ENCODE results near the gene UMODL1.

UMODL1 gene

DNA sequence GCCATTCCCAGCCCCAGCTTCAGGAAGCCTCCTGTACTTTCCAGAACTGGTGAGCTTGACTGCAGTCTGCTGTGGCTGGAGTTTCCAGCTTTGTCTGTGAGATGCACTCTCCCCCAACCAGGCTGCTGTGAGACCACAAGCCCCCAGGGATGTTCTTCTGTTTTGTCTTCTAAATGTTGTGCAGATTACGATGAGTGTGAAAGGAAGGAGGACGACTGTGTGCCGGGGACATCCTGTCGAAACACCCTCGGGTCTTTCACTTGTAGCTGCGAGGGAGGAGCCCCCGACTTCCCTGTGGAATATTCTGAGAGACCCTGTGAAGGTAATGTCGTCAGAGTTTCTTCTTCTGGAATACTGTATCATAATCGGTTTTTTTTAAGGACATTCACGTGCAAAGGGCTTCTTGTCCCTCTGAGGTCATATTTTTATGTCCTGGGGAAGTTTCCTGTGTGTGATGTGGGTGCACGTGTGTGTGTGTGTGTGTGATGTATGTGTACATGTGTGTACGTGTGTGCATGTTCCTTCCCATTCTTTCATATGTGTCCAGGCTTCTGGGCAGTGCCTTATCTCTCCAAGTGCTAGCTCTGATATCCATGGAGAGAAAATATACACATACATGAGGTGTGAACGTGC is 49.9 kb downstream of the UMODL1 start:
- no peak for TF ChIP-seq POLR2A (IDR thresholded peaks at IDR 0.05; ENCODE audit: extremely low read depth, insufficient read length)
- TF ChIP-seq, protein P1, sequence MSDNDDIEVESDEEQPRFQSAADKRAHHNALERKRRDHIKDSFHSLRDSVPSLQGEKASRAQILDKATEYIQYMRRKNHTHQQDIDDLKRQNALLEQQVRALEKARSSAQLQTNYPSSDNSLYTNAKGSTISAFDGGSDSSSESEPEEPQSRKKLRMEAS (IDR thresholded peaks at IDR 0.05; ENCODE audit: low read depth, low read length), result no peak
- no peak for TF ChIP-seq MYC (IDR thresholded peaks at IDR 0.05; ENCODE audit: low read depth, low read length)
- TF ChIP-seq, protein P2, sequence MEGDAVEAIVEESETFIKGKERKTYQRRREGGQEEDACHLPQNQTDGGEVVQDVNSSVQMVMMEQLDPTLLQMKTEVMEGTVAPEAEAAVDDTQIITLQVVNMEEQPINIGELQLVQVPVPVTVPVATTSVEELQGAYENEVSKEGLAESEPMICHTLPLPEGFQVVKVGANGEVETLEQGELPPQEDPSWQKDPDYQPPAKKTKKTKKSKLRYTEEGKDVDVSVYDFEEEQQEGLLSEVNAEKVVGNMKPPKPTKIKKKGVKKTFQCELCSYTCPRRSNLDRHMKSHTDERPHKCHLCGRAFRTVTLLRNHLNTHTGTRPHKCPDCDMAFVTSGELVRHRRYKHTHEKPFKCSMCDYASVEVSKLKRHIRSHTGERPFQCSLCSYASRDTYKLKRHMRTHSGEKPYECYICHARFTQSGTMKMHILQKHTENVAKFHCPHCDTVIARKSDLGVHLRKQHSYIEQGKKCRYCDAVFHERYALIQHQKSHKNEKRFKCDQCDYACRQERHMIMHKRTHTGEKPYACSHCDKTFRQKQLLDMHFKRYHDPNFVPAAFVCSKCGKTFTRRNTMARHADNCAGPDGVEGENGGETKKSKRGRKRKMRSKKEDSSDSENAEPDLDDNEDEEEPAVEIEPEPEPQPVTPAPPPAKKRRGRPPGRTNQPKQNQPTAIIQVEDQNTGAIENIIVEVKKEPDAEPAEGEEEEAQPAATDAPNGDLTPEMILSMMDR (IDR thresholded peaks at IDR 0.05; ENCODE audit: low read depth, low read length), result no peak
- DNase-seq (ENCODE audit: low read depth), result peak; percentile 82
- H3K4me3 ChIP-seq (ENCODE audit: low read depth, low read length), result no peak overlapping the region

DNA sequence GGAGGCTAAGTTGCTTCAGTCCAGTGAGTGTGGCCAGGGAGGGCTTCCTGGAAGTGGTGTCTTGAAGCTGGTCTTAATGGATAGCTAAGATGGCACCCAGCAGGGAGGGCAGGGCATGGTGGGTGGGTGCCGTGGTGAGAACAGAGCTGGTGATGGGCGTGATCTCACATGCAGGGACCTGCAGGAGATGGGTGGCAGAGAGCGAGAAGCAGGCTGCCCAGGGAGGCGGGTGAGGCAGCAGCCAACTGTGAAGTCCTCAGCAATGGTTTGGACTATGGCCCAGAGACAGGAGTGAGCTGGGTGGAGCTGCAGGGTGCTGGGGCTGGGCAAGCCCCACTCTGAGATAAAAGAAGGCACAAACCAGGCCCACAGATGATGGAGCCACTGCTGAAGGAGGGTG is 50.7 kb downstream of the UMODL1 start:
- no peak for DNase-seq (ENCODE audit: low read depth)
- no peak overlapping the region for H3K4me3 ChIP-seq (ENCODE audit: low read depth, low read length)
- no peak for TF ChIP-seq MYC (IDR thresholded peaks at IDR 0.05; ENCODE audit: low read depth, low read length)
- TF ChIP-seq, protein P2 (IDR thresholded peaks at IDR 0.05; ENCODE audit: low read depth, low read length), result no peak
- TF ChIP-seq POLR2A (IDR thresholded peaks at IDR 0.05; ENCODE audit: extremely low read depth, insufficient read length), result no peak
- TF ChIP-seq, protein P1 (IDR thresholded peaks at IDR 0.05; ENCODE audit: low read depth, low read length), result no peak

DNA sequence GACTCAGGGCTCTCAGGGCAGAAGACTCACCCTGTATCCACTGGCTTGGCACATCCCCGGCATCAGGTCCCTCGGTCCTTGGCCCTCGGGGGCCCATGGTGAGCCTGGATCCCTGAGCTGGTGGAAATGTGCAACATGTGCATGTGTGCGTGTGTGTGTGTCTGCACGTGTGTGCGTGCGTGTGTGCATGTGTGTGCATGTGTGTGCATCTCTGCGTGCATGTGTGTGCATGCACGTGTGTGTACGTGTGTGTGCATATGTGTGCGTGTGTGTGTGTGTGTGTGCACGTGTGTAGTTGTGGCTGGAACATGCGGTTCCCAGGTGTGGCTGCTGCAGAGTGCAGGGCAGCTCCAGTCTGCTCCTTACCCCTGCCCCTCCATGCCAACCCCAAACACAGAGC is 51.3 kb downstream of the UMODL1 start:
- TF ChIP-seq, protein P2 (IDR thresholded peaks at IDR 0.05; ENCODE audit: low read depth, low read length), result no peak
- H3K4me3 ChIP-seq (ENCODE audit: low read depth, low read length), result no peak overlapping the region
- no peak for DNase-seq (ENCODE audit: low read depth)

DNA sequence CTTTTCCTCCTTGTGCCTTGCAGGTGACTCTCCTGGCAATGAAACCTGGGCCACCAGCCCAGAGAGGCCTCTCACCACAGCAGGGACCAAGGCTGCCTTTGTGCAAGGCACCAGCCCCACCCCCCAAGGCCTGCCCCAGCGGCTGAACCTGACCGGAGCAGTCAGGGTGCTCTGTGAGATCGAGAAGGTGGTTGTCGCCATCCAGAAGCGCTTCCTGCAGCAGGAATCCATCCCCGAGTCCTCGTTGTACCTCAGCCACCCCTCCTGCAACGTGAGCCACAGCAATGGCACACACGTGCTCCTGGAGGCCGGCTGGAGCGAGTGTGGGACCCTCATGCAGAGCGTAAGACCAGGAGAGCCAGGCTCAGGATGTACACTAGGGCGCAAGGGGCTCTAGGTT is 51.7 kb downstream of the UMODL1 start:
- DNase-seq (ENCODE audit: low read depth), result no peak
- no peak overlapping the region for H3K4me3 ChIP-seq (ENCODE audit: low read depth, low read length)
- TF ChIP-seq, protein P2 (IDR thresholded peaks at IDR 0.05; ENCODE audit: low read depth, low read length), result no peak
- TF ChIP-seq POLR2A (IDR thresholded peaks at IDR 0.05; ENCODE audit: extremely low read depth, insufficient read length) (no peak), MYC (IDR thresholded peaks at IDR 0.05; ENCODE audit: low read depth, low read length) (no peak)
- TF ChIP-seq, protein P1 (IDR thresholded peaks at IDR 0.05; ENCODE audit: low read depth, low read length), result no peak

DNA sequence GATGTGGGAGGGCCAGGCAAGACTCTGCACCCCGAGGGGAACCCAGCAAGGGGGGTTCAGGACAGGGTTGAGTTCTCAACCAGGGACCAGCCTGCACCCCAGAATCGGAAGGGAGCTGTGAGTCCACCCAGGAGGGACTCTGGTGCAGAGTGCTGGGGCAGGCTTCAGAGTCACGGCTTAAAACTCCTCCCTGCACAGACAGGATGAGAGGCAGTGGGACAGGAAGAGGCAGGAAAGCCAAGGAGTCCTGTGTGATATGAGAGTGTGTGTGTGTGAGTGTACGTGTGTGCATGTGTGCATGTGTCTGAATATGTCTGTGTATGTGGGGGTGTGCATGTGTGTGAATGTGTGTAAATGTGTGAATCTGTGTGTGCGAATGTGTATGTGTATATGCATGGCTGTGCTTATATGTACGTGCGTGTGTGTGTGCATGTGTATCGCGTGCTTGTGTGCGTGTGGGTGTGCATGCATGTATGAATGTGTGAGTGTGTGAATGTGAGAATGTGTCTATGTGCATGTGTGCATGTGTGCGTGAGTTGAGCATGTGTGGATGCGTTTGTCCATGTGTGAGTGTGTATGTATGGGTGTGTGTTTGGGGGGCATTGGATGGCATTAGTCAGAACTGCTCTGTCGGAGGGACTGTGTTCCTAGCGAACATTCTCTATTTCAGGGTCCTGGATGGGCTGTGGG is 52.2 kb downstream of the UMODL1 start:
- DNase-seq (ENCODE audit: low read depth), result no peak
- no peak overlapping the region for H3K4me3 ChIP-seq (ENCODE audit: low read depth, low read length)
- TF ChIP-seq, protein P2 (IDR thresholded peaks at IDR 0.05; ENCODE audit: low read depth, low read length), result no peak
- TF ChIP-seq MYC (IDR thresholded peaks at IDR 0.05; ENCODE audit: low read depth, low read length) (no peak), POLR2A (IDR thresholded peaks at IDR 0.05; ENCODE audit: extremely low read depth, insufficient read length) (no peak)
- TF ChIP-seq, protein P1 (IDR thresholded peaks at IDR 0.05; ENCODE audit: low read depth, low read length), result no peak

Measured in NB4 (cell line).